BE2C (cell line): ENCODE results near the gene EPG5.

Source experiments
- DNase-seq: peaks from one replicate; pipeline ENCODE4 v3.0.0-alpha.2; 2020
- H3K27me3 ChIP-seq: fragments of 250-450 bp; sonication (Bioruptor Pico); 2 replicates; pipeline ENCODE4 v1.5.1; 2020; ENCODE audit warnings: mild to moderate bottlenecking
- H3K36me3 ChIP-seq: fragments of 250-450 bp; sonication (Bioruptor Pico); 2 replicates; pipeline ENCODE4 v1.5.1; 2020; ENCODE audit warnings: mild to moderate bottlenecking
- H3K4me1 ChIP-seq: fragments of 250-450 bp; sonication (Bioruptor Pico); 2 replicates; pipeline ENCODE4 v1.5.1; 2020
- H3K4me3 ChIP-seq: 2 replicates; pipeline ENCODE4 v1.5.1; 2011; ENCODE audit warnings: low read depth, low read length
- H3K9me3 ChIP-seq: fragments of 250-450 bp; sonication (Bioruptor Pico); 2 replicates; pipeline ENCODE4 v1.5.1; 2020
- CTCF ChIP-seq: IDR thresholded peaks from 2 replicates; pipeline ENCODE4 v1.5.1; 2012; ENCODE audit warnings: mild to moderate bottlenecking, low read depth, low read length

Gene EPG5

GRCh38 chr18:45890606-45891005 lies 76.5 kb downstream of the EPG5 start:
- TF ChIP-seq CTCF: no peak
- no peak for DNase-seq
- H3K36me3 ChIP-seq: no peaks in the 10 kb centered on the region

DNA sequence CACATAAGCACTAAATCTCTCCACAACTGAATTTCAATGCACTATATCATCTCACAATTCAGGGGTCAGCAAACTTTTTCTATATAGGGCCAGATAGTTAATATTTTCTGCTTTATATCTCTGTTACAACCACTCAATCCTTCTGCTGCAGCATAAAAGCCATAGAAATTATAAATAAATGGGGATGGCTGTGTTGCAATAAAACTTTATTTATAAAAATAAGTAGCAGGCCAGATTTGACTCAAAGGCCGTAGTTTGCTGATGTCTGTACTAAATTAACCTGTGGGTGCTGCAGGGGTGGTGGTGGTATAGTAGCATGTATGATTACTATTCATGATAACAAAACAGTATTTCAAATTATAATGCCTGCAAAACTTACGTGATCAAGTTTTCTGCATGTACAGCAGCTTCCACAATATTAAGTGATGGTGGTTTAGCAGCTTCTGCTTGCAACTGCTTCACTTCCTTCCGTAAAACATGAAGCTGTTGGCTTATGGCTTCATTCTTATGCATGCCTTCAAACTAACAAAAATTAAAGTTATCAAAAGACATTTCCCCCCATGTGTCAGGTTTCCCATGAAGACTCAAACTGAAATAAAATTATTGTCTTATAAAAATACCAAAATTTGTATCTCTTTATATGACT lies 77.6 kb downstream of the EPG5 start:
- no peak for DNase-seq
- TF ChIP-seq CTCF: no peak
- Histone ChIP-seq H3K4me3 (no peak overlapping the region), H3K4me1 (no peaks in the 10 kb centered on the region), H3K27me3 (no peaks in the 10 kb centered on the region), H3K36me3 (no peaks in the 10 kb centered on the region), H3K9me3 (no peaks in the 10 kb centered on the region)

More at GRCh38 chr18:45890606-45891005, 76.5 kb downstream of the EPG5 start:
- Histone ChIP-seq H3K9me3 (no peaks in the 10 kb centered on the region), H3K4me3 (no peak overlapping the region), H3K27me3 (no peaks in the 10 kb centered on the region), H3K4me1 (no peaks in the 10 kb centered on the region)

GRCh38 chr18:45887585-45887984 lies 79.5 kb downstream of the EPG5 start:
- DNase-seq: no peak
- no peaks in the 10 kb centered on the region for H3K36me3 ChIP-seq
- no peak for TF ChIP-seq CTCF
- no peaks in the 10 kb centered on the region for H3K27me3 ChIP-seq
- no peak overlapping the region for H3K4me3 ChIP-seq
- no peaks in the 10 kb centered on the region for H3K4me1 ChIP-seq
- H3K9me3 ChIP-seq: no peaks in the 10 kb centered on the region

DNA sequence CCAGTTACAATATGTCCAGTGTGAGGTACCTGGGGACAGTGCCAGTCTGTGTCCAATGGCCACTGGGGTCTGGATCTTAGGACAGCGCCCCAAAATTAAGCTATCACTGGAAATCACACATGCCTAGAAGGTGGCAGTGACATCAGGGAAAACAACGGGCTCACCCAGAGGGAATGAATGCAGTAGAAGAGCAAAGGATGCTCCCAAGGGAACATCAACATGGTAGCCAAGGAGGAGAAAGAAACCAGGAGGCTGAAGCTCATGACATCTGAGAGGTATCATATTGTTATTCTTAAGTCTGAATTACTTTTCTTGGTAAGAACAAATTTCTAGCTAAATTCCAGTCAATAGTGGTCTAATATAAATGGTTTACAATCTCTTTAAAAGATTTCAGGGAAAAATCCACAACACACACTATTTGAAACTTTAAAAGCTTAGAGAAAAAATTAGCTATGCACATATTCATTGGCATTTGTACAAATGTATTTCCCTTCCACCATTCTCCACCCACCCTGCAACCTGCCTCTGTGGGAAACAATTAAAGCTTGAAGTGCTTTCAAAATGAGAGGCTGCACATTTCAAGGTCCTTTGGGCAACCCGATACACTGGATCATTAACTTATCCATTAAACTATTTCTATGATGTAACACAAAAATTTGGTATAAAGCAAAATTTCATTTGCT lies 86.1 kb downstream of the EPG5 start:
- no peaks in the 10 kb centered on the region for H3K36me3 ChIP-seq
- DNase-seq: no peak

DNA sequence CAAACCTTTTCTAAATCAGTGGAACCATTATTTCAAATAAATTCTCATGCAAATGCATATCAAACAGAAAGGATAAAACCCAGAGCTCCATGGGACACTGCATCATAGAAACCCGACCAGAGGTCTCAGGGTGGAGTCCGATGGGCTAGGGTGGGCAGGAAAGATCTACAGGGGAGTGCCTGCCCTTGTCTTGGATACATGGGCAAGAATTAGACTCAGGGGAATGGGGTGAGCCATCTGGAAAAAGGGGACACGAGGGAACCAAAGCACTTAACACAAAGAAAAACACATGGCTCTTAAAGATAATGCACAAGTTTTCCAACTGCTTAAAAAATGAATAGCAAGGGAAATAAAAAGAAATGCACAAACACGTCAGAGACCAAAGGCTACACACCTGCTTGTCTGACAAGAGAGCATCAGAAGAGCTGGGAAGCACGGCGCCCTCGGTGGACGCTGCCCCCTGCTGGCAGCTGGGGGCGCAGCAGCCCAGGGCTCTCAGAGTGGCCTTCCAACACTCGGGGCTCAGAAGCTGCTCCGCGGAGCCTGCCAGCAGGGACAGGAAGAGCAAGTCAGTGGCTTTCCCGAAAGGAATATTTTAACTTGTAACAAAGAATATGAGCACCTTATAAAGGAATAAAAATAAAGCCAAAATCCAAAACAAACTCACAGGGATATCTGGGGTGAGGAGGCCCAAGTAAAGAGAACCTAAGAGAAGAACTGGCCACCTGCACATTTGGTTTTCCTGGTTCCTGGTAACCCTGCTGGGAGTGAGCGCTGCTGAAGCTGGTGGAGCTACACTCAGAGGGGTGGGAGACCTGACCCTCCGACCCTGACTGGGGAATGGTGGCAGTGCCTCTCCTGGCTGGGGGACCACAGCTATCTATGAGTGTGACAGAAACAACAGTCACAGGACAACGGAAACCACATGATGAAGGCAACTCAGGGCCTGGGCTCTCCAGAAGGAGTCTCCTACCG lies 87.2 kb downstream of the EPG5 start:
- peak; percentile 79 for TF ChIP-seq CTCF
- peak; percentile 43 for DNase-seq
- Histone ChIP-seq H3K27me3 (no peaks in the 10 kb centered on the region), H3K36me3 (no peaks in the 10 kb centered on the region), H3K4me1 (no peaks in the 10 kb centered on the region), H3K9me3 (no peaks in the 10 kb centered on the region), H3K4me3 (no peak overlapping the region)

More for the DNA sequence above, 86.1 kb downstream of the EPG5 start:
- Histone ChIP-seq H3K4me3 (no peak overlapping the region), H3K27me3 (no peaks in the 10 kb centered on the region), H3K9me3 (no peaks in the 10 kb centered on the region), H3K4me1 (no peaks in the 10 kb centered on the region)
- TF ChIP-seq CTCF: no peak
